ENCODE data around the gene LRRK1. TPM values are rescaled to one million over a fixed set of nuclear protein-coding genes. Genes with fewer than 3 reads are reported as not detected.

Gene LRRK1
- total and polyA plus RNA-seq, 2 experiments from 2014 or later = 2.6 to 4.5 TPM

GRCh38 chr15:101107101-101107500, 187.9 kb downstream of the LRRK1 start (continued):
- no peak for TF ChIP-seq ZNF462 (CRISPR knock-in tag; IDR thresholded peaks at IDR 0.05)

GRCh38 chr15:101107625-101108460, 188.7 kb downstream of the LRRK1 start:
- H3K4me3 Mint-ChIP-seq = no peak overlapping the region
- H3K27ac Mint-ChIP-seq = no peak overlapping the region
- Histone ChIP-seq H4K20me1 (replicated peaks; ENCODE audit: insufficient read depth) (no peaks in the 10 kb centered on the region), H3K27ac (ENCODE audit: low read depth) (no peak overlapping the region), H3F3A (replicated peaks; ENCODE audit: low read depth) (no peaks in the 10 kb centered on the region), H3K4me3 (no peak overlapping the region), H3K27me3 (ENCODE audit: insufficient read depth) (no peaks in the 10 kb centered on the region), H3K36me3 (ENCODE audit: insufficient read depth) (no peaks in the 10 kb centered on the region), H2AFZ (no peak overlapping the region), H3K4me1 (ENCODE audit: insufficient read depth) (peaks cover 12% of the 10 kb centered on the region; the same call in 1 of the 2 replicates), H3K4me2 (no peak overlapping the region), H3K9me2 (ENCODE audit: insufficient read depth) (no peaks in the 10 kb centered on the region), H3K79me2 (replicated peaks; ENCODE audit: insufficient read depth) (no peaks in the 10 kb centered on the region)
- H3K9me3 Mint-ChIP-seq = no peaks in the 10 kb centered on the region; the same call in 2 of the 3 replicates
- no peak for ATAC-seq
- no peak for DNase-seq (ENCODE audit: low spot score)
- peaks cover 8% of the 10 kb centered on the region for H3K27me3 Mint-ChIP-seq (ENCODE audit: insufficient read depth, low read depth, poor library complexity)
- peaks cover 13% of the 10 kb centered on the region for H3K4me1 Mint-ChIP-seq
- peaks cover 3% of the 10 kb centered on the region; the same call in 1 of the 3 replicates for H3K36me3 Mint-ChIP-seq (ENCODE audit: low read depth)
- TF ChIP-seq ETS1 (IDR thresholded peaks at IDR 0.05) (no peak), REST (IDR thresholded peaks at IDR 0.05; ENCODE audit: unreplicated experiment) (no peak), ZNF114 (CRISPR knock-in tag; IDR thresholded peaks at IDR 0.05) (no peak), NANOG (IDR thresholded peaks at IDR 0.05; ENCODE audit: borderline replicate concordance) (no peak), JUNB (IDR thresholded peaks at IDR 0.05; ENCODE audit: unreplicated experiment) (no peak), EZH2phosphoT487 (IDR thresholded peaks at IDR 0.05; ENCODE audit: unreplicated experiment) (no peak), POLR2AphosphoS5 (IDR thresholded peaks at IDR 0.05; ENCODE audit: low read depth) (no peak)

Measured in GM23338 (cell line).